ENCODE measurements around the gene CNTN2.

Gene CNTN2

DNA sequence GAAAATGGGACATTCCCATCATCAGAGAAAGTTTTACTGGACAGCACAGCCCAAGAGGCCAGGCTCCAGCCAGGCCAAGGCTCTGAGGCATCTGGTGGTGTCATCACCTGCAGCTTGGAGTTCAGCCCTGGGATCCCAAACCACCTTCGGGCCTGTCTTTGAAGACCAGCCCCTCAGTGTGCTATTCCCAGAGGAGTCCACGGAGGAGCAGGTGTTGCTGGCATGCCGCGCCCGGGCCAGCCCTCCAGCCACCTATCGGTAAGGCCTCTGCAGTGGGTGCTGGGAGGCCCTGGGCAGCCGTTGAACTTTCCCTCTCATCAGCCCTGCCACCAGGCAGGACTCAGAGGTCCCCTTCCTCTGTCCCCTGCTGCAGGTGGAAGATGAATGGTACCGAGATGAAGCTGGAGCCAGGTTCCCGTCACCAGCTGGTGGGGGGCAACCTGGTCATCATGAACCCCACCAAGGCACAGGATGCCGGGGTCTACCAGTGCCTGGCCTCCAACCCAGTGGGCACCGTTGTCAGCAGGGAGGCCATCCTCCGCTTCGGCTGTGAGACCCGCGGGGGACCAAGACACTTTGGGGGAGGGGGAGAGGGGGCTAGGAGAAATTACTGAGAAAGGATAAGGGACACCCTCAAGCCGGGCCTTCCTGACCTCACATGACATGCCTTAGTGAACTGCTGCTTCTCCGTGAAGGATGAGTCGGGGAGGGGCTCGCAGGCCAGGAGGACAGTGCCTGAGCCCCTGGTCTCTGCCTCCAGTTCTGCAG is 15.0 kb downstream of the CNTN2 start:
- no peak for DNase-seq

DNA sequence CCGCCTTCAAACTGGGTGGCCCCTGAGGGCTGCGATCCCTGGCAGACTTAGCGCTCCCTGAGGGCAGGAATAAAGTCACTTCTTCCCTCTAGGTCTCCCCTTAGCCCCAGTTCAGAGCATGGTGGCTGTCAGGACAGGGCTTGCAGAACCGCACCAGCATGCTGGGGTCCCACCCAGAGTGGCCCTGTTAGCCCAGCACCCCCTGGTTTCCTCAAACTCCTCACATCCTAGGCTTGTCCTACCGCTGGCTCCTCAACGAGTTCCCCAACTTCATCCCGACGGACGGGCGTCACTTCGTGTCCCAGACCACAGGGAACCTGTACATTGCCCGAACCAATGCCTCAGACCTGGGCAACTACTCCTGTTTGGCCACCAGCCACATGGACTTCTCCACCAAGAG is 15.8 kb downstream of the CNTN2 start:
- no peak for DNase-seq

DNA sequence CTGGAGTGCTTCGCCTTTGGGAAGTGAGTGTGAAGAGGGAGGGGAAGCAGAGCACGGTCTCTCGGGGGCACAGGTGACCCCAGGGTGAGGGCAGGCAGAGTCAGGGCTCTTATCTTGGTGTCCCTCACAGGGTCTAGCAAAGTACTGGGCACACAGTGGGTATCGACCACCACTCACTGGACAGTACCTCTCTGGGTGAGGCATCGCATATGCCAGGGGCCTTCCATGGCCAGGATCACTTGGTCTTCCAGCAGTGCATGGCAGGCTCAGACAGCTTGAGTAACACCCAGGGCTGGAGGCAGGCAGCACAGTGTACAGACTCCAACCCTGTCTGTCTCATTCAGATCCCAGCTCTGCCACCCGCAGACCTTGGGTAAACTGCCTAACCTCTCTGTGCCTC is 16.6 kb downstream of the CNTN2 start:
- DNase-seq = no peak

DNA sequence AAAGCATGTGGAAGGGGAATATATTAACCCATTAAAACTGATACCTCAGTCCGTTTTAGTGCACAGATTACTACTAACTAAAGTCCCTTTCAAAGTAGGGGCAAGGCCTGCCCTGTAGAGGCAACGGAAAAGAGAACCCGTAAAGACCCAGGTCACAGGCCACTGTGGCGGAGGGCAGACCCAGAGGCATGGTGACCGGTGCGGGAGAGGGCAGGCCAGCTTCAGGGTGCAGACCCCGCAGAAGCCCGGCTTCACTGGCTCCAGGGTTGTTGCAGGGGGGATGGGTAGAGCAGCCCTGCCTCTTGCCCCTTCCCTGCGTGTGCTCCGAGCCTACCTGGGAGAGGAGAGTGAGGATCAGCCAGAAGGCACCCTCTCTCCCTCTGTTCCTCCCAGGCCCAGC is 17.7 kb downstream of the CNTN2 start:
- DNase-seq = no peak

DNA sequence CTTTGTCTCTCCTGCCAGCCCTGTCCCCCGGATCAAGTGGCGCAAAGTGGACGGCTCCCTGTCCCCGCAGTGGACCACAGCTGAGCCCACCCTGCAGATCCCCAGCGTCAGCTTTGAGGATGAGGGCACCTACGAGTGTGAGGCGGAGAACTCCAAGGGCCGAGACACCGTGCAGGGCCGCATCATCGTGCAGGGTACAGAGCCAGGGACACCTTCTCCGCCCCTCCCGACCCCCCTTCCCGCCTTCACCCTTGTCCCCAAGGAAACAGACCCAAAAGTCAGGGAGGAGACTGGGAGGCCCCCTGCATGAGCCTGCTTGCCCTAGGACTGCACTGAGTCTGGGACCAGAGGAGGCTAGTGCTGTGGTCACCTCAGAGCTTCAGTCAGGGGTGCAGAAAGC is 18.2 kb downstream of the CNTN2 start:
- no peak for DNase-seq

DNA sequence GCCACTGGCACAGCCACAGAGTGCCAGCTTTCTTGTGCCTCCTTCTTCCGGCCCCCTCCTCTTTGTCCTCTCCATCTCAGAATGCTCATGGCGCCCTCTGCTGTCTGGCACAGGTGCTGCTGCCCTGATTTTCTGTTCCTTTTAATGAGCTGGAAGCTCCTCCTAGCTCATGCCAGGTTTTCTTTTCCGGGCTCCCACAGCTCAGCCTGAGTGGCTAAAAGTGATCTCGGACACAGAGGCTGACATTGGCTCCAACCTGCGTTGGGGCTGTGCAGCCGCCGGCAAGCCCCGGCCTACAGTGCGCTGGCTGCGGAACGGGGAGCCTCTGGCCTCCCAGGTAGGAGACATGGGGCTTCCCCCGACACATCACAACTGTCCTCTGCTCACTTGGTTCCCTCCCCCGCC is 18.7 kb downstream of the CNTN2 start:
- peak; percentile 17 for DNase-seq

DNA sequence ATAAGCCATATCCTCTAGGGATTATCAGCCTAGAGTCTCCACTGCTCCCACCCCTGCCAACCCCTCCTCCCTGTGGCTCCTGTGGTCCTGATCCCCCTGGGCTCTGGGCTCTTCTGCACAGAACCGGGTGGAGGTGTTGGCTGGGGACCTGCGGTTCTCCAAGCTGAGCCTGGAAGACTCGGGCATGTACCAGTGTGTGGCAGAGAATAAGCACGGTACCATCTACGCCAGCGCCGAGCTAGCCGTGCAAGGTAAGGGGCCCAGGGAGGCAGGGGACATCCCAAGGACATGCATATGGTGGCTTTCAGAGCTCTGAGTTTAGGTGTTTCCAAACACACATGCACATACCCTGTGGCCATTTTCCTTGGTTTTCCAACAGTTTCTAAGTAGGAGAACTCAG is 19.3 kb downstream of the CNTN2 start:
- no peak for DNase-seq

DNA sequence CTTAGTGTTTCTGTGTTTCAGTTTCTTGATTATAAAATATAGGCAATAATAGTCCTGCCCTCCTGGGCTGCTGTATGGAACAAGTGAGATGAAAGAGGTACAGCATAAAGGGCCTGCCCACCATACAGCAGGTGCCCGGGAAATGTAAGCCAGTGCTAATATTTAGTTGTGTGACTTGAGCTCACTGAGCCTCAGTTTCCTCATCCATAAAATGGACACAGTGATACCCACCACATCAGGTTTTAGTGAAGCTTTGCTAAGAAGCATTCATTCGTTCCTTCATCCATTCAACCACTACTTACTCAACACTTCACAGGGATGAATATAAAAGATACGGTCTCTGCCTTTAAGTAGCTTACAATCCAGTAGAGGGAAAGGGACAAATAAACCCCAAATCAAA is 19.9 kb downstream of the CNTN2 start:
- DNase-seq = no peak

DNA sequence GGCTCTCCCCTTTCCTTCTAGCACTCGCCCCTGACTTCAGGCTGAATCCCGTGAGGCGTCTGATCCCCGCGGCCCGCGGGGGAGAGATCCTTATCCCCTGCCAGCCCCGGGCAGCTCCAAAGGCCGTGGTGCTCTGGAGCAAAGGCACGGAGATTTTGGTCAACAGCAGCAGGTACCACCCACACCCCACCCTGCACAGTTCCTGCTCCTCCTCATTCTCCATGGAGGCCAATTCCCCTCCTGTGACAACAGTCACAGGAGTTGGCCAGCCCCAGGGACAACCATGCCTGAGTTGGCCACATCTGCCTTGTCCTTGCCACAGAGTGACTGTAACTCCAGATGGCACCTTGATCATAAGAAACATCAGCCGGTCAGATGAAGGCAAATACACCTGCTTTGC is 21.3 kb downstream of the CNTN2 start:
- DNase-seq = no peak

DNA sequence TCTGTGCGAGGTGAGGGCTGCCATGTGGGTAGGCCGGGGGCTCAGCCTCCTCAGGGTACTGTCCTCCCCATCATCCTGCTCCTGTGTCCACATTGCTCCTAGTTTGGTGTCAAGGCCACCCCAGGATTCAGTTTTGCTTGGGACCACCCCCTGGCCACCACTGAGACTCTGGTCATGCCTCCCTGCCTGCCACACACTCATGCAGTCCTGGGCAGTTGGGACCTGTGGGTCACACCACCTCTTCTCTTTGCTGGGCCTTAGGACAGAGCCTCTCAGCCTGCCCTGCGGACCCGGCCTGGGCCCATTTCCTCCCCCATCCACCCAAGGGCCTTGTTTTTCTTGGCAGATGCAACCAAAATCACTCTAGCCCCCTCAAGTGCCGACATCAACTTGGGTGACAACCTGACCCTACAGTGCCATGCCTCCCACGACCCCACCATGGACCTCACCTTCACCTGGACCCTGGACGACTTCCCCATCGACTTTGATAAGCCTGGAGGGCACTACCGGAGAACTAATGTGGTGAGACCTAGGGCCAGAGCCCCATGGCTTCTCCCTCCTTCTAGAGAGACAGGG is 21.8 kb downstream of the CNTN2 start:
- no peak for DNase-seq

DNA sequence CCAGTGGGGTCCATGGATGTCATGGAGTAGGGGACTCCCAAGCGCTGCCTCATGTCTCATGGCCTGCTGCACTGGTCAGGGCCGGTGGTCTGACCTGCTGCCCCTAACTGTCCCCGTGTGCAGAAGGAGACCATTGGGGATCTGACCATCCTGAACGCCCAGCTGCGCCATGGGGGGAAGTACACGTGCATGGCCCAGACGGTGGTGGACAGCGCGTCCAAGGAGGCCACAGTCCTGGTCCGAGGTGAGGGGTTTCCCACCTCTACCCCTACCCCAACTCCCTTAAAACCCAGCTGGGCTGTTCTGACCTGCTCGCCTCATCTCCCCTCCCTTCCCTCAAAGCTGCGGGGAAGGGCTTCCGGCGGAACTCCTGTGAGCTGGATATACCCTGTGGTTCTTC is 22.7 kb downstream of the CNTN2 start:
- DNase-seq = no peak

DNA sequence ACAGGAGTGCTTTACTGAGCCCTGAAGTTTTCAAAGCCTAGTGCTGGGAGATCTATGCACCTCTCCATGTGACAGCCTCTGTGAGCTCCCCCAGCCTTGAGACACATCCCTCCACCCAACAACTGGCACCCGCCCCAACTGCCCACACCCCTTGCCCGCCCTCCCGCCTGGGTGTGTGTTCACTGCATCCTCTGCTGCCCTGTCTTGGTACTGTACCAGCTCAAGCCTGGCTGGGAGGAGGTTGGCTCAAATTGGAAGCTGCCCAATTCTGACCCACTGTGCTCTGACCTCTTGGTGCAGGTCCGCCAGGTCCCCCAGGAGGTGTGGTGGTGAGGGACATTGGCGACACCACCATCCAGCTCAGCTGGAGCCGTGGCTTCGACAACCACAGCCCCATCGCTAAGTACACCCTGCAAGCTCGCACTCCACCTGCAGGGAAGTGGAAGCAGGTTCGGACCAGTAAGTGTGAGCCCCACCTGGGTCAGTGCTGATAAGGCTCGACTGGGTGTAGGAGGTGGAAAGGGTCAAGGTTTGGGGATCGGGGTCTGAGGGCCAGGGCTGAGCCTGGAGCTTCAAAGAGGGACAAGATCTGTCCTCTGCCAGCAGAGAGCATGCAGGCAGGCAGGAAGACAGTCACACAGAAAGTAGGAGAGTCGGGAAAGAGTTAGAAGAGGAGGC is 23.3 kb downstream of the CNTN2 start:
- DNase-seq = no peak

DNA sequence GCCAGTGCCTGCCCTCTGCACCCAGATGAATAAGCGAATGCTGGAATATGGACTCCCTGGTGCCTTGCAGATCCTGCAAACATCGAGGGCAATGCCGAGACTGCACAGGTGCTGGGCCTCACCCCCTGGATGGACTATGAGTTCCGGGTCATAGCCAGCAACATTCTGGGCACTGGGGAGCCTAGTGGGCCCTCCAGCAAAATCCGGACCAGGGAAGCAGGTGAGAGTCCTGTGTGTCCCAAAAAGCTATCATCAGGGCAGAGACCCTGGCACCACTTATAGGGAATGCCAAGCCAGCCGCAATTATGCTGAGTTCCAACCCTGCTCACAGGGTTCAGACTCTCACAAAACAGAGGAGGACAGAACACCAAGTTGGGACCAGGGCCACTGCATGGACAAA is 24.0 kb downstream of the CNTN2 start:
- no peak for DNase-seq

DNA sequence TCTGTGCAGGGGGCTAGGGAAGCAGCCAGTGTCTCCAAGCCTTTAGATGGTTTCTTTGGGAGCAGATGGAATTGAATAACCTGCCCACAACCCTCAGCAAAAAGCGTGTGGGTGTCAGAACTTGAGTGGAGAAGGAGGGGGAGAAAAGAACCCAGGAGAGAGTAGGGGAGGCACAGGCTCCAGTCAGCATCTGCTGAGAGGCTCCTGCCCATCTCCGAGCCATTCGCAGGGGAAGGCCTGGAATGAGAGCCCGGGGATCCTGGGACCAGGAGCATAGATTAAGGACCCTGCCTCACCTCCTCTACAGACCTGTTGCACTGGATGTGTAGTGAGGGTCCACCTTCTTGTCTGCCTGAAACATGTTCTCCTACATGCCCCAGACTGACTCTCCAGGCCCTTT is 25.0 kb downstream of the CNTN2 start:
- no peak for DNase-seq

DNA sequence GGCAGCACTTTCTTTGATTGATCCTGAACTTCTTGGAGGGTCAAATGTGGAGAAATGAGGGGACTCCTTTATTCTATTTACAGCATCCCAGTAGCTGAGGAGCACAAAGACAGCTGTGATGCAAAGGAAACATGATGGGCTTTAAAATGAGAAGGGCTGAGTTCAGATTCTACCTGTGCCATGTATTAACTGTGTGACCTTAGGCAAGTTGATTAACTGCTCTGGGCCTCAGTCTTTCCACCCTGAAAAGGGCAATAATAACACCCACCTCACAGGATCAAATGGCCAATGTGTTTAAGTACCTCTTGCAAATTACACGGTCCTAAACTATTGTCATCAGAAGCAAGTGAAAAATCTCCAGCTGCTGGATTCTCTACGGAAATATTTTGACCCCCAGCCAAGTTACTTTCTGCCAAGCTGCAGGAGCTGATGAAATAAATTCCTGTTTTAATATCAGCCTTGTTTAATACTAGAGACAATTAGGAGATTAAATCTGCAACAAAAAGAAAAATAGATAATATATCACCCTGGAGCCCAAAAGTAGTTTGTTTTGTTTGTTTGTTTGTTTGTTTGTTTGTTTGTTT is 25.5 kb downstream of the CNTN2 start:
- DNase-seq = no peak

DNA sequence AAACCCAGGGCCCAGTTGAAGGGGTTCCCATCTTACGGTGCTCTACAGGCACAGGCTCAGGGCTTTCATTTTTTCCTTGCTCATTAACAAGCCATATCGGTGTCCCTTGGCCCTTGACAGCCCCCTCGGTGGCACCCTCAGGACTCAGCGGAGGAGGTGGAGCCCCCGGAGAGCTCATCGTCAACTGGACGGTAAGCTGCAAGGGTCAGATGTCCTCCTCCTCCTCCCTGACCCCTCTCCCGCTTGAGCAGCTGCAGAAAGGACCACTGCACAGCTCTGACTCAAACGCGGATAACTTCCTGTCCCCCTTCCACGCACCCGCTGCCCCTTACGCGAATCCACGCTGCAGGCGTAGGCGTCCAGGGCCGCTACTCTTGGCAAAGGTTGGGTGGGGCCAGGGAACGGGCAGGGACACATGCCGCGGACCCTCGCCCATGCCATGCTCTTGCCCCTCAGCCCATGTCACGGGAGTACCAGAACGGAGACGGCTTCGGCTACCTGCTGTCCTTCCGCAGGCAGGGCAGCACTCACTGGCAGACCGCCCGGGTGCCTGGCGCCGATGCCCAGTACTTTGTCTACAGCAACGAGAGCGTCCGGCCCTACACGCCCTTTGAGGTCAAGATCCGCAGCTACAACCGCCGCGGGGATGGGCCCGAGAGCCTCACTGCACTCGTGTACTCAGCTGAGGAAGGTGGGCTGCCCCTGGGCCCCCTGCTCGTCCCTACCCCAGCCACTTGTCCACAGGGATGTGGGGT is 26.5 kb downstream of the CNTN2 start:
- DNase-seq = no peak

DNA sequence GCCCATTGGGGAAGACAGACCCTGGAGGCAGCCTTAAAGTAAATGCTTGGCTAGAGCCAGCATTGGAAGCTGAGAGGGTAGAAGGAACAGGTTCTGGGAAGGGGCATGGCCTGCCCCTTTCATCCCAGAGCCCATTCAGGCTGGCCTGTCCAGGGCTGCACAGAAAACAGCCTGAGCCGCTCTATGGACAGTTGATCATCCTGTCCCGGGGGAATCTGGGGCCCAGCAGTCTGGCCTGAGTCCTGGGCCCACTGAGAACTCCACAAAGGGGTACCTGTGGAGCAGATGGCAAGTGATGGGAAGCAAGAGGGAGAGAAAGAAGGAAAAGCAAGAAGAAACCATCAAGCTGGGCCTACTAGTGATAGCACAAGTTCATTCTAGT is 28.0 kb downstream of the CNTN2 start:
- no peak for DNase-seq

DNA sequence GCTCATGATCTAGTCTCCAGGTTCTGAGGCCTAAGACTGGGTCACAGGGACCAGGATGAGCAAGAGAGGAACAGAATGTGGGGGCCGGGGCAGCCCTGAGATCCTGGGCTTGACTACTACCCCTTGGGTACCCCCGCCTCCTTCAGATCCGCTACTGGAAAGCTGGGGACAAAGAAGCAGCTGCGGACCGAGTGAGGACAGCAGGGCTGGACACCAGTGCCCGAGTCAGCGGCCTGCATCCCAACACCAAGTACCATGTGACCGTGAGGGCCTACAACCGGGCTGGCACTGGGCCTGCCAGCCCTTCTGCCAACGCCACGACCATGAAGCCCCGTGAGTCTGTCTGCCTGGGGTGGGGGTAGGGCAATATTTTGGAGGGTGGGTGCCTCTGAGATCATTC is 28.8 kb downstream of the CNTN2 start:
- no peak for DNase-seq

DNA sequence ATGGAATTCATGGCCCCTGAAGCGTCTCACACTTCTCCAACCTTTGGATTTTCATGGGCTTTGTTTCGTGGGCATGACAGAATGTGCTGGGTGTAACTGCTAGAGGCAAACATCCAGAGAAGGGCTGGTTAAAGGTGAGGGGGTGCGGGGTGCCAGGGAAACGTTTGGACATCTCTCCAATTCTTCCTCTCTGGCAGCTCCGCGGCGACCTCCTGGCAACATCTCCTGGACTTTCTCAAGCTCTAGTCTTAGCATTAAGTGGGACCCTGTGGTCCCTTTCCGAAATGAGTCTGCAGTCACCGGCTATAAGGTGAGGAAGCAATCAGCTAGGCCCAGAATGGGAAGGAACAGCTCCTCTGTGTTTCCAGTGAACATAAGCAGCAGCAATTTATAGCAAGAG is 29.3 kb downstream of the CNTN2 start:
- no peak for DNase-seq

DNA sequence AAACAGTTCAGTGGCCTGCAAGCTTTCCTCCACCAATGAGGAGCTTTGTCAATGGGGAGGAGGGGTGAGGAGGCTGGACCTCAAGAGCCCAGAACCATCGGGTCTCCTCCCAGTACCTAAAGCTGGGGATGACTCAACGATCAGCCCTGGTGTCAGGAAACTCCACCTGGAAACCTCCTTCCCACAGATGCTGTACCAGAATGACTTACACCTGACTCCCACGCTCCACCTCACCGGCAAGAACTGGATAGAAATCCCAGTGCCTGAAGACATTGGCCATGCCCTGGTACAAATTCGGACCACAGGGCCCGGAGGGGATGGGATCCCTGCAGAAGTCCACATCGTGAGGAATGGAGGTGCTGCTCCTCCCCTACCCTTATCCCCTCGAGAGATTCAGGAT is 29.9 kb downstream of the CNTN2 start:
- DNase-seq = no peak

DNA sequence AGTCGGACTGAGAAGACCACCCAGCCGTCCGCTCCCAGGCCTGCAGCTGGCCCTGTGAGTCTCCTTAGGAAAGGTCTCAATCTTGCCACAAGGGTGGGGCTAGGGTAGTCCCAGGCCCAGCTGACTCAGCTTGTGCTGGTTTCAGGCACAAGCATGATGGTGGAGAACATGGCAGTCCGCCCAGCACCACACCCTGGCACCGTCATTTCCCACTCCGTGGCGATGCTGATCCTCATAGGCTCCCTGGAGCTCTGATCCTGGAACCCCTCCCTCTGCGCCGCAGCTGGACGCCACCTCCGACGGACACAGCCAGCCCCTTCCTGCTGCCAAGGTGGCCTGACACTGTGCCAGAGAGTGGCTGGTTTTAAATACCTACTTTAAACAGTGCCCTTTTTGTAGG is 30.5 kb downstream of the CNTN2 start:
- DNase-seq = no peak

DNA sequence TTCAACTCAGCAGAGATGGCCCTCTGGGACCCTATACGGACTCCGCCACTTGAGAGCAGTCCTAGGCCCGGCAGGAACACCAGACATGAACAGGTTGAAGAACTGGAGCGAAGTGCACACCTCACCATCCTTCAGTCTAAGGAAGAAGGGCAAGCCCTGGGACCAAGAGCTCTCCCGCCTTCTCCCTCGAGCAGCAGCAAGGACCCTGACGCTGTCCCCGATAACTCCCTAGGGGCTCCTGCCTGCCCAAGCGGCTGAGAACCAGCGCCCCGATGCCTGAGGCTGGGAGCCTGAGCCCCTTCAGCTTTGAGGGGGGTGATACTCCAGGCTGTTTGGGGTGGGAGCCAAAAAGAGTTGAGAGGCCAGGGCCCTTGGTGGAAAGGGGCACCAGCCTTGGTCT is 31.1 kb downstream of the CNTN2 start:
- no peak for DNase-seq

DNA sequence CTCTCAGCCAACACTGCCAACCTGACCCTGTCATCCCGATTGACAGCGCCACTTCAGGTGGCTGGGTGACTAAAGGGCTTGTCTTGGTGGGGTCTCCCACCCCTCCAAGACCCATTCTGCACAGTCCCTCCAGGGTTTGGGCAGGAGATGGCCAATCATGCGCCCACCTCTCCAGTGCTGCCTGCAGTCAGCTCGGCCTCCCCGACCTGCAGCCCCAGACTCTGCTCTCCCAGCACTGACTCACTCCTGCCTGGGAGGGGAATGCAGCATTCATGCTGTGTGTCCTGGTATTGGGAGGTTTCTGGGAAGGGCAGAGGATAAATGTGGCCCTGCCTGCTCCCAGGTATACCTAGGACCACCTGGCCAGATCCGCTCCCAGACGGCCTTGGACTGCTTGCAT is 31.5 kb downstream of the CNTN2 start:
- DNase-seq = no peak
